GM21529 (cell line): ENCODE results near the gene PLA2G4F.
"Not testable (repeated sequence)": the region's sequence is repeated elsewhere in the genome, so short reads cannot be mapped to it uniquely, and the experiment has no call there.

ENCODE experiments used
- ATAC-seq: cut with Tn5 transposase; IDR thresholded peaks from one replicate; pipeline ENCODE4 v1.9.1; 2021; ENCODE audit not compliant: unreplicated experiment

The PLA2G4F gene

DNA sequence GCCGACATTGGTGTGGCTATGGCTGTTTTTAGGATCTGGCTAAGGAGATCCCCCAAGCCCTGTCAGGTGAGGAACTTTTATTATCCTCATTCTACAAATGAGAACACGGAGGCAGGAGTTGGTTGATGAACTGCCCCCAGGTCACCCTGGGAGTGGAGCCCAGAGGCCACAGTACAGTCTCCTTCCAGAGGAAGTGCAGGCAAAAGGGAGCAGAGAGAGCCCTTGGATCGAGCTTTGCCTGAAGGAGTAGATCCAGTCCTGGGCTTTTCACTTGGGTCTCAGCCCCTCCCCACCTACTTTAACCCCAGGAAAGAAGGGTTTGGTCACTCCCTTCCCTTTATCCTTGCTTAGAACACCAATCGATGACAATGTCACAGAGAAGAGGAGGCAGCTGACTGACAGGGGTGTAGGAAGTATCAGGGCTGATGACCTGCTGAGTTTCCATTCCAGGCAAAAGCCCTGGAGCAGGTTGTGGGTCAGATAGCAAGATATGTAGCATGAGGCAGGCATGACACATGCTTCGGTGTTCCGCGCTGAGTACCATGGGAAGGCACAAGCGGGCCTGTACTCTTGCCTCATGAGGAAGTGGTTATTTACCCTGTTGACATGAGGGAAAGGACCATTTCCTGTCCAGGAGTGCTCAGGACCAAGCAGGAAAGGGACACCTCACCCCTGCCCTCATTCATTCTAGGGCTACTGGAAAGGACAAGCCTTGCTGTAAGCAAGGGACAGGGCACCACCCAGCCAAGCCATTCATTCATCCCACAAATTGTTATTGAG, 56.2 kb downstream of the PLA2G4F start:
- no peak for ATAC-seq

DNA sequence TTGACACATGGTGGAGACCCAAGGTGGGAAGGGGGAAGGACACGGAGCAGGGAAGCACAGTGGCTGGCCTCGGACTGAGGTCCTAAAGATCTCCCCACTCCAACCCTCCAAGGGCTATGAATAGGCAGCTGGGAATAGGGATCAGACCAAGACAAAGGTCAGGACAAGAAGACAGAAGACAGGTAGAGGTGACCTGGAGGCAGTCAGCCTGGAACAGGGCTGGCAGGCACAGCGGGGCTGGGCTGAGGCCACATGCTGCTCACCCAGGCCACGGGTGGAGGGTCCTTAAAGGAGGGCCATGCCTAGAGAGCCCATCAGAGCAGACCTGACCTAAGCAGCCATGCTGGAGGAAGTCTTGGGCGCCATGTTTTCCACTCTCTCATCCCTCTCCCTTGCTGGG, 59.4 kb downstream of the PLA2G4F start:
- no peak for ATAC-seq

DNA sequence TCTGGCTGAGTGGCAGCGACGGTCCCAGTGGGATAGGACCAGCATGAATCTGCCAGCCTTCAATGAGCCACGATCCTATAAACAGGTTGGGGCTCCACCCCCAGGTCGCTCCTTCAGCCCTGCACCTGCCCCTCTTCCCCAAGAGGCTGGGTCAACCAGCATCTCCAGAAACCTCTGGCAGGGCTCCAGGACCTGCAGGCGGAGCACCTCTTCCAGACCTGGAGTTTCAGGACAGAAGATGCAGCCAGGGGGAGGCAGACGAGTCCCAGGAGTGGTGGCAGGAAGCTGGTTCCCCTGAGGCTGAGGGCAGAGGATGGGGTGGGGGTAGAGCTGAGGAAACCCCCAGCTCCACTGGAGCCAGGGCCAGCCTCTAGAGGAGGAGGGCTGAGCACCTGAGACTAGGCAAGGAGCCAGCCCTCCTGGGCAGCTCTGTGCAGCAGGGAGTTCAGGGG, 61.9 kb downstream of the PLA2G4F start, which contains the start of gene PLA2G4D:
Gene PLA2G4D, minus strand, starts transcription at position 51 of the 452 bp plus-strand sequence. CDS start 103 bp downstream, outside the sequence.
- no peak for ATAC-seq

DNA sequence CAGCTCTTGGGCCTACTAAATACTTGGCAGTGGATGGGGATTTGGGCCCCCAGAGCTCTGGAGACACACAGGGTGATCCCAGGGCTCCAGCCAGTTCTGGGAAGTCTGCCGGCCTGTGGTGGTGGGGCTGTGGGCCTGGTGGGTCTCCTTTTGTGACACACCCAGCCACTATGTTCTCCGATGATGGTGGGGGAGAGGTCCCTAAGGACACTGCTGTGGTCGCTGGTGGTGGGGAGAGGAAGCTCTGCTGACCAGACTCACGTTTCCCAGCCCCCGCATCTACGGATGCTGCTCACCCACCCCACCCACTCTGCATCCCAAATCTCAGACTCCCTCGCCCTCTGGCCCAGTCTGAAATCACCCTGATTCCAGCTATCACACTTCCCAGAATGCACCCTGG, 62.5 kb downstream of the PLA2G4F start:
- ATAC-seq = no peak

DNA sequence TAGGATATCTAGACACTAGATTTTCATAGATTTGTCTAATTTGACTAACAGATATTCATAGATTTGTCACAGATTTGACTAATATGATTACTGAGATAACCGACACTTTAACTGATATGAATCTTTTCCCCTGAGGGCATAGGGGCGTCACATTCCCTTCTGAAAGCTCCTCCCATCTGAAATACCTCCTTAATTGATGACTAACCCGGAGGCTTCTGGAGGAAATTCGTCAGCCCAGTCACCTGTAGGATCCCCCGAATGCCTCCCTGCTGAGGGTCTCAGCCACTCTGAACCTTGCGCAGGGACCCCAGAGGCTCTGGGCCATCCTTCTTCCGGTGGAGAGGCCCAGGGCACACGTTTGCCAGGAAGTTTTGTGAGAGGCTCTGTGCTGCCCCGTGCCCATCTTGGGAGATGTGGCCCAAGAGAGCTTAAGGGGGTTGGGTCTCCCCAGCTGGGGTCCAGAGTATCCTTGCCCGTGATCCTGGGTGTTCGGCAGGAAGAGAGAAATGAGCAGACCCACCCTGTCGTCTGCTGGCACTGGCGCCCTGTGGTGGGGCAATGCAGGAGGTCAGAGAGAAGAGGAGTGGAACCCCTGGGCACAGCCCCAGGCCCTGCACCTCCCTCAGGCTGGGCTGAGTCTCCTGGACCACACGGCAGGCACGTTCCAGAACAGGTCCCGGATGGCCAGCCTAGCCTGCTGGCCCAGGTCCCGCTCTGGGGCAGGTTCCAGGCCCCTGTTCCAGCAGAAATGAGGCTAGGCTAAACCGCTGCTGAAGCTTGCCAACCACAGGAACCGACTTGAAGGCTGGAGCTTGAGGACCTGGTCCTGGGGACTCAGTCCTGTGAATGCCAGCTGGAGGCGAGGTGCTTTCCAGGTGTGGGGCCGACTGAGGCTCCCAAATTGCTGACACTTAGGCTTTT, 63.8 kb downstream of the PLA2G4F start:
- no peak for ATAC-seq

DNA sequence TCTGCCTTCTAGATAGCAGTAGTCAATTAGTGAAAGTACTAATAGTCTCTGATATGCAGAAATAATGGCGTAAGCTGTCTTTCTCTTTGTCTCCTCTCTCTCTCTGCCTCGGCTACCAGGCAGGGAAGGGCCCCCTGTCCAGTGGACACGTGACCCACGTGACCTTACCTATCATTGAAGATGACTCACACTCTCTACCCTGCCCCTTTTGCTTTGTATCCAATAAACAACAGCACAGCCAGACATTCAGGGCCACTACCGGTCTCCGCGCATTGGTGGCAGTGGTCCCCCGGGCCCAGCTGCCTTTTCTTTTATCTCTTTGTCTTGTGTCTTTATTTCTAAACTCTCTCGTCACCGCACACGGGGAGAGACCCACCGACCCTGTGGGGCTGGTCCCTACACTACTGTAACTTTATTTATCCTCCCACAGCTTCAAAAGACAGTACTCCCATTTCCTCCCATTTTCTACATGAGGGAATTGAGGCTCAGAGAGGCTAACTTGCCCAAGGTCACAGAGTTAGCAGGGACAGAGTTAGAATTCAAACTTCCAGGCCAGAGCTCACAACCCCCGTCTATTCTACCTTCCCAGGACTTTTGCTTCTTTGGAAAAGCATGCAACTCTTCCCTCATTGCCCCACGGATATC, 64.6 kb downstream of the PLA2G4F start:
- ATAC-seq = not testable (repeated sequence)

DNA sequence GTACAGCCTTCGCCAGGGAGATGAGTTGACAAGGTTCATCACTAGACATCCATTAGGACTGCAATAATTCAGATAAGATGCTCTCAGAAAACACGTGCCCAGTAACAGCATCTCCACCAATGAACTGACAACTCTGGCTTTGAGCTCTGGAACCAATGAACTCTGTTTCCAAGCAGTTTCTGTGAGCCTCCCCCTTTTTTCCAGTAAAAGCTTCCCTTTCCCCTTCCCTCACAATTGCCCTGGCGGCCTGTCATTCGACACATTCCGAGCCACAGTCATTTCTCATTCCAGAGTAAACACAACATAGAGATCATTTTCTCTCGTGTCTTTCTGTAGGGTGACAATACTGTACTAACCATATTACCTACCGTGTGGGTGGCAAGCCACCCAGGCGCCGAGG, 65.7 kb downstream of the PLA2G4F start:
- ATAC-seq = no peak

DNA sequence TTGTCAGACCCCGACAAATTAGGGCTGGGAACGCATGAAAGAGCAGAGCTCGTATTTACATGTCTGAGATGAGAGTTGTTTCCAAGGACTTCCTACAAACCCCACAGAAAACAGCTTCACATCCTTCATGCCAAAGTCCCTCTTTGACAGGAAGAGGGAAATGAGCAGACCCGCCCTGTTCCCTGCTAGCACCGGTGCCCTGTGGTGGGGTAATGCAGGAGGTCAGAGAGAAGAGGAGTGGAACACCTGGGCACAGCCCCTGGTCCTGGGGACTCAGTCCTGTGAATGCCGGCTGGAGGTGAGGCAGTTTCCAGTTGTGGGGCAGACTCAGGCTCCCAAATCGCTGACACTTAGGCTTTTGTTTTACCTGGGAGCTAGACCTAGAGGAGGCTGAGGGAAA, 66.1 kb downstream of the PLA2G4F start:
- ATAC-seq = no peak

DNA sequence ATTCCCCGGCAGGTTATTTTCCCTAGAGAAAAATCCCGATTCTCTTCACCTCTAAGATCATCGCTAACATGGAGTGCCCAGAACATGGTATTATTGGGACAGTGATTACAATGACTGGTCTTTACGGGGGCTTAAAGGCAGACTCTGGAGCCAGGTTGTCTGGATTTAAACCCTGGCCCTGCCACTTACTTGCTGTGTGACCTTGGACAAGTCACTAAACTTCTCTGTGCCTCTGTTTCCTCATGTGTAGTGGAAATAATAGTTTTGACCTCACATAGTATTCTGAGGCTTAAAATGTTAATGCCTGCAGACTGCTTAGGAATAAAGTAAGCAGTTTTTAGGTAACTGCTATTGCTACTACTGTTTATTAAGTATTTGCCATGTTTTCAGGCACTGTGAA, 66.5 kb downstream of the PLA2G4F start:
- ATAC-seq = no peak
